ENCODE measurements around the gene C2orf80. TPM values are rescaled to one million over a fixed set of nuclear protein-coding genes. Genes with fewer than 3 reads are reported as not detected.

C2orf80 gene
- polyA plus RNA-seq, 1 of the 3 experiments (the other 2 are of a cell fraction) = not detected

GRCh38 chr2:208135794-208136715 is 53.8 kb downstream of the C2orf80 start:
- peaks cover 0 to 8% of the 10 kb centered on the region in 2 experiments; a peak in 1 of 4 replicates for H3K4me1 ChIP-seq (ENCODE audit: control insufficient read depth in 1 of 2, insufficient read depth in 2 of 2, low read depth in 1 of 2, low read length in 1 of 2)
- CTCF ChIA-PET = interaction anchor here (0.8 to 2.1 kb wide), 3 partner anchors 34 to 119 kb away, joined by 3 to 10 read pairs (median 9); partner anchors contain the start of gene IDH1
- H3K36me3 ChIP-seq (replicated peaks in 1 of 2; ENCODE audit: control insufficient read depth in 1 of 2, insufficient read depth in 2 of 2, low read length in 1 of 2) = no peaks in the 10 kb centered on the region
- no peaks in the 10 kb centered on the region for H3K9me2 ChIP-seq
- TF ChIP-seq RFX5 (IDR thresholded peaks at IDR 0.05; ENCODE audit: low read length) = no peak
- H4K20me1 ChIP-seq (ENCODE audit: insufficient read depth) = no peaks in the 10 kb centered on the region
- no peaks in the 10 kb centered on the region for H3F3A ChIP-seq (replicated peaks; ENCODE audit: insufficient read depth)
- 90% methylated on average over 11 of the region's 11 CpGs for WGBS (ENCODE audit: low lambda C conversion rate)
- H3K27me3 ChIP-seq (ENCODE audit: insufficient read depth) = no peaks in the 10 kb centered on the region
- H3K9ac ChIP-seq = no peak overlapping the region
- DNase-seq = no peak
- H3K4me2 ChIP-seq = no peak overlapping the region
- no peak overlapping the region for H3K4me3 ChIP-seq (ENCODE audit: low read depth in 2 of 2, low read length in 1 of 2)
- no peak overlapping the region for H3K27ac ChIP-seq (ENCODE audit: low read depth in 2 of 2, low read length in 1 of 2)
- POLR2A ChIA-PET = no interaction called here
- no peaks in the 10 kb centered on the region for H3K9me3 ChIP-seq
- H2AFZ ChIP-seq (ENCODE audit: low read depth) = no peak overlapping the region
- no peaks in the 10 kb centered on the region for H3K79me2 ChIP-seq (ENCODE audit: insufficient read depth)

GRCh38 chr2:208134928-208135586 is 54.8 kb downstream of the C2orf80 start:
- Histone ChIP-seq H3K27me3 (ENCODE audit: insufficient read depth) (no peaks in the 10 kb centered on the region), H3K36me3 (replicated peaks in 1 of 2; ENCODE audit: control insufficient read depth in 1 of 2, insufficient read depth in 2 of 2, low read length in 1 of 2) (no peaks in the 10 kb centered on the region), H3K4me2 (no peak overlapping the region), H3K9ac (no peak overlapping the region), H3F3A (replicated peaks; ENCODE audit: insufficient read depth) (no peaks in the 10 kb centered on the region), H3K4me1 (ENCODE audit: control insufficient read depth in 1 of 2, insufficient read depth in 2 of 2, low read depth in 1 of 2, low read length in 1 of 2) (peaks cover 0 to 14% of the 10 kb centered on the region in 2 experiments; a peak in 2 of 4 replicates), H3K9me2 (no peaks in the 10 kb centered on the region), H2AFZ (ENCODE audit: low read depth) (no peak overlapping the region), H3K4me3 (ENCODE audit: low read depth in 2 of 2, low read length in 1 of 2) (no peak overlapping the region), H3K79me2 (ENCODE audit: insufficient read depth) (no peaks in the 10 kb centered on the region), H3K9me3 (no peaks in the 10 kb centered on the region), H3K27ac (ENCODE audit: low read depth in 2 of 2, low read length in 1 of 2) (no peak overlapping the region), H4K20me1 (ENCODE audit: insufficient read depth) (no peaks in the 10 kb centered on the region)
- POLR2A ChIA-PET = no interaction called here
- CTCF ChIA-PET = no interaction called here
- WGBS (ENCODE audit: low lambda C conversion rate) = 54% methylated on average over 7 of the region's 8 CpGs
- TF ChIP-seq RAD21 (IDR thresholded peaks at IDR 0.05; ENCODE audit: low read length) = no peak
- DNase-seq = no peak

DNA sequence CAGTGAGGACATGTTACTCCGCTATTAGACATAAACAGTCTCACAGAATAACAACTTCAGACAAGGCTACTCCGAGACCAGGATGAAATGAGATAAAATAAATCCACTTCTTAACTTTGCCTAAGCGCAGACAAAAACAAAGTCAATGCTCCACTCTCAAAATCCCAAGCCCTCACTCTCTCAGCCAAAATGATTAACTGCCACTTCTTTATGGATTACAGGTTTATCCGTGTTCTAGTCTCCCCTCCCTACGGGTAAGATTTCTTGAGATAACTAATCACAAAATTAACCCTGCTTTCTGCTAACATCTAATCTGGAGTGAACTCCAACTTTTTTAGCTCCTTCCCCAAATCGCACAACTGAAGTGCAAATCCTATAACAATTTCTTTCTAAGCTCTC is 59.1 kb downstream of the C2orf80 start:
- Histone ChIP-seq H3K9ac (no peak overlapping the region), H3K4me2 (no peak overlapping the region), H3K36me3 (replicated peaks in 1 of 2; ENCODE audit: control insufficient read depth in 1 of 2, insufficient read depth in 2 of 2, low read length in 1 of 2) (no peaks in the 10 kb centered on the region), H3K4me1 (ENCODE audit: control insufficient read depth in 1 of 2, insufficient read depth in 2 of 2, low read depth in 1 of 2, low read length in 1 of 2) (peaks cover 0 to 16% of the 10 kb centered on the region in 2 experiments; a peak in 2 of 4 replicates), H3F3A (replicated peaks; ENCODE audit: insufficient read depth) (peaks cover 3% of the 10 kb centered on the region), H3K9me2 (no peaks in the 10 kb centered on the region), H3K4me3 (ENCODE audit: low read depth in 2 of 2, low read length in 1 of 2) (no peak overlapping the region), H3K9me3 (no peaks in the 10 kb centered on the region), H3K27me3 (ENCODE audit: insufficient read depth) (no peaks in the 10 kb centered on the region), H3K79me2 (ENCODE audit: insufficient read depth) (no peaks in the 10 kb centered on the region), H2AFZ (ENCODE audit: low read depth) (no peak overlapping the region), H3K27ac (ENCODE audit: low read depth in 2 of 2, low read length in 1 of 2) (peak overlapping the region in 1 of 2 experiments; percentile 86; a peak in 3 of 4 replicates), H4K20me1 (ENCODE audit: insufficient read depth) (no peaks in the 10 kb centered on the region)
- ChIA-PET CTCF (interaction anchor here (1.0 to 1.3 kb wide), 3 partner anchors 10 to 28 kb away, joined by 3 to 4 read pairs (median 3); no protein-coding TSS in a partner anchor), POLR2A (no interaction called here)
- no peak for DNase-seq
- WGBS (ENCODE audit: low lambda C conversion rate) = 93% methylated on average over 6 of the region's 6 CpGs
- TF ChIP-seq SIN3A (IDR thresholded peaks at IDR 0.05; ENCODE audit: borderline replicate concordance, low read depth, low read length) (no peak), RXRA (IDR thresholded peaks at IDR 0.05; ENCODE audit: borderline replicate concordance, low read depth) (no peak), RCOR1 (IDR thresholded peaks at IDR 0.05; ENCODE audit: low read length) (no peak), GABPA (IDR thresholded peaks at IDR 0.05; ENCODE audit: low read depth) (no peak), EP300 (IDR thresholded peaks at IDR 0.05; ENCODE audit: borderline replicate concordance in 1 of 2, low read depth in 1 of 2, low read length in 1 of 2) (no peak), JUND (IDR thresholded peaks at IDR 0.05) (no peak), SMC3 (IDR thresholded peaks at IDR 0.05; ENCODE audit: low read depth, low read length) (no peak), FOXM1 (IDR thresholded peaks at IDR 0.05; ENCODE audit: low read depth) (no peak), IRF3 (IDR thresholded peaks at IDR 0.05; ENCODE audit: low read depth, low read length) (no peak), FOXJ3 (CRISPR knock-in tag; IDR thresholded peaks at IDR 0.05) (no peak), USF1 (IDR thresholded peaks at IDR 0.05; ENCODE audit: borderline replicate concordance, low read depth) (no peak), ELF1 (IDR thresholded peaks at IDR 0.05) (no peak), YY1 (IDR thresholded peaks at IDR 0.05; ENCODE audit: low read depth) (no peak), TAF1 (IDR thresholded peaks at IDR 0.05; ENCODE audit: borderline replicate concordance, low read depth, low read length) (no peak)
- TF ChIP-seq, protein P1, sequence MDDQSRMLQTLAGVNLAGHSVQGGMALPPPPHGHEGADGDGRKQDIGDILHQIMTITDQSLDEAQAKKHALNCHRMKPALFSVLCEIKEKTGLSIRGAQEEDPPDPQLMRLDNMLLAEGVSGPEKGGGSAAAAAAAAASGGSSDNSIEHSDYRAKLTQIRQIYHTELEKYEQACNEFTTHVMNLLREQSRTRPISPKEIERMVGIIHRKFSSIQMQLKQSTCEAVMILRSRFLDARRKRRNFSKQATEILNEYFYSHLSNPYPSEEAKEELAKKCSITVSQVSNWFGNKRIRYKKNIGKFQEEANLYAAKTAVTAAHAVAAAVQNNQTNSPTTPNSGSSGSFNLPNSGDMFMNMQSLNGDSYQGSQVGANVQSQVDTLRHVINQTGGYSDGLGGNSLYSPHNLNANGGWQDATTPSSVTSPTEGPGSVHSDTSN (IDR thresholded peaks at IDR 0.05) = no peak
